COLO829 (cell line): ENCODE measurements around the gene PRAMEF26.
"Not testable (repeated sequence)": the region's sequence is repeated elsewhere in the genome, so short reads cannot be mapped to it uniquely, and the experiment has no call there.

Source experiments
- DNase-seq: peaks from one replicate; pipeline ENCODE4 v3.0.0; 2012; ENCODE audit warnings: low spot score

The PRAMEF26 gene

GRCh38 chr1:13155909-13156308 is at the start of gene PRAMEF26:
Gene PRAMEF26 (minus strand): TSS chr1:13156009. CDS start chr1:13153095, 2,914 bp downstream.
- not testable (repeated sequence) for DNase-seq

GRCh38 chr1:13201309-13201708 is 45.5 kb upstream of the PRAMEF26 start, which contains the start of gene PRAMEF13:
Gene PRAMEF13 (minus strand): TSS chr1:13201409. CDS start chr1:13199589, 1,820 bp downstream.
- not testable (repeated sequence) for DNase-seq

GRCh38 chr1:13171548-13171947 is 15.7 kb upstream of the PRAMEF26 start, which contains the start of gene PRAMEF9:
Gene PRAMEF9 (plus strand): TSS chr1:13171848. CDS start chr1:13175281, 3,433 bp downstream.
- DNase-seq = not testable (repeated sequence)

GRCh38 chr1:13165531-13165930 is 9.7 kb upstream of the PRAMEF26 start, which contains the start of gene HNRNPCL4:
Gene HNRNPCL4 (minus strand): TSS chr1:13165631. CDS start chr1:13165467, 164 bp downstream.
- not testable (repeated sequence) for DNase-seq

- not testable (repeated sequence) for DNase-seq
These were observed 39.1 kb downstream of the PRAMEF26 start, which contains the start of gene HNRNPCL2 for GRCh38 chr1:13116754-13117153. Gene HNRNPCL2 (minus strand): TSS chr1:13116854. CDS start chr1:13116400, 454 bp downstream.
